MM.1S (cell line): ENCODE data around the gene ZFP90.

Experiments
- CTCF ChIP-seq: fragments of 300-600 bp; sonication (generic); IDR thresholded peaks from 2 replicates; pipeline ENCODE4 v1.5.1; 2016; ENCODE audit warnings: antibody characterized with exemption, low read length, mixed read lengths
- EZH2 ChIP-seq: fragments of 300-600 bp; sonication (generic); optimal IDR thresholded peaks from 2 replicates; pipeline ENCODE3; 2017; ENCODE audit warnings: low read depth, mild to moderate bottlenecking, antibody characterized with exemption, low read length, mixed read lengths
- EZH2phosphoT487 ChIP-seq: fragments of 300-600 bp; sonication (generic); IDR thresholded peaks from 2 replicates; pipeline ENCODE4 v1.6.1; 2018; ENCODE audit warnings: antibody characterized with exemption, low read length

- no peak for TF ChIP-seq EZH2phosphoT487
- no peak for TF ChIP-seq CTCF
- no peak for TF ChIP-seq EZH2
Measured at GRCh38 chr16:68504066-68504465, 35.0 kb upstream of the ZFP90 start.
